Measurements from ENCODE around the gene TRPM5.

The TRPM5 gene

DNA sequence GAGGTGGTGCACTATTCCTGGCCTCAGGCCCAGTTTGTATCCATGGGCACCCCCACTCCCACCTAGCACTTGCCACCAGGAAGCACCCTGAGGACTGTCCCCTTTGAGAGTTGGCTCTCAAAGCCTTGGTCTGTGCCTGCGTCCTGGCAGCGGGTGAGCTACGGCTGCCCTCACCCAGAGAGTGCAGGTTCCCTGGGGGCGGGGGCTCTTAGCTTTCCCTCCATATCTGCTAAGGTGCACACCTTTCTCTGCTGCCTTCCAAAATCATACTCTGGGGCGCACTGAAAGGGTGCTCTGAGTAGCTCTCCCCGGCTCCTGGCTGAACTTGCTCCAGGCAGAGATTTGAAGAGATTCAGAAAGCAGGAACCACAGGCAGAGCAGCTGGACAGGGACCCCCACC lies 7.6 kb upstream of the TRPM5 start:
- DNase-seq, result no peak

DNA sequence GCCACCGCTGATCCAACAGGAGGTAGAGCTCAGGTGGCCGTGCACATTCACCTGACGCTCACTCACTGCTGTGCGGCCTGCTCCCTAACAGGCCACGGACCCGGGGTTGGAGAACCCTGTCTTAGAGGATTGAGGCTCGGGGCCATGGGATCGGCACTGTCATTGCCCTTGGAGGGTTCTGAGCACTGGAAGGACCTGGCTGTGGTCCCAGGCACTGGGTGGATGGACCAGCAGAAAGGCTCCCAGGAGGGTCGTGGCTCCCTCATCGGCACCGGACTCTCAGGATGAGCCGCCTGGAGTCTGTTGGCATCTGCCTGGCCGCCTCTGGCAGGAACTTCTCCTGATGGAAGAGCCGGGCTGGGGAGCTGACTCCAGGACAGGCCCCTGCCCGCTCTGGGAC lies 7.0 kb upstream of the TRPM5 start:
- no peak for DNase-seq

DNA sequence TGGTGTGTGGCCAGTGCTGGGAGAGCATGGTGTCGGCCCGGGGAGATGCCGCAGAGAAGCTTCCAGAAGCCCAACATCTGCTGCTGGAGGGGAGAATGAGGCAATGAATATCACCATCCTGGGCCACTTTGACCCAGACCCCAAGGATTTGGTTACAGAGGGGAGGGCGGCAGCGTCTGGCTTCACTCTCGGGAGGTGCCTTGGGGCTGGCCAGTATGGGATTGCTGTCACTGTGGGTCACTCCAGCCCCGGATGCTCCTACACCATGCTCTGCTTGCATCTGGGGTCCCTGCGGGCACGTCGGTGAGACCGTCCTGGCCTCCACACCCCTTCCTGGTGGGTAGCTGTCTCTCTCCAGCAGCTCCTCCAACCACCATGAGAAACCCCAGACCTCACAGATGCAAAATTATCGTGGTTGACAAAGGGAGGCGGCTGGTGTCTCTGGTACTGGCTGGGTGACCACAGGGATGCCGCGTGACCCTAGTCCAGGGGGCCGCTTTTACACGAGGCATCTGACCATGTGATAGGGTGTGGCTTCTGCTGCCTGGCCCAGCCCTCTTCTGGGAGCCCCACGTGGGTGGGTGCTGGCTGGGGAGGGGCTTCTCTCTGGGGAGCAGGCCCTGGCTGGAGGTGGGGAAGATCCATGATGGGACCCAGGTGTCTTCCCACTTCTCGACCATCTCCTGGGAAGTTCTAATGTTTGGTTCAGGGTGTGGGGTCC lies 6.2 kb upstream of the TRPM5 start:
- DNase-seq, result no peak

DNA sequence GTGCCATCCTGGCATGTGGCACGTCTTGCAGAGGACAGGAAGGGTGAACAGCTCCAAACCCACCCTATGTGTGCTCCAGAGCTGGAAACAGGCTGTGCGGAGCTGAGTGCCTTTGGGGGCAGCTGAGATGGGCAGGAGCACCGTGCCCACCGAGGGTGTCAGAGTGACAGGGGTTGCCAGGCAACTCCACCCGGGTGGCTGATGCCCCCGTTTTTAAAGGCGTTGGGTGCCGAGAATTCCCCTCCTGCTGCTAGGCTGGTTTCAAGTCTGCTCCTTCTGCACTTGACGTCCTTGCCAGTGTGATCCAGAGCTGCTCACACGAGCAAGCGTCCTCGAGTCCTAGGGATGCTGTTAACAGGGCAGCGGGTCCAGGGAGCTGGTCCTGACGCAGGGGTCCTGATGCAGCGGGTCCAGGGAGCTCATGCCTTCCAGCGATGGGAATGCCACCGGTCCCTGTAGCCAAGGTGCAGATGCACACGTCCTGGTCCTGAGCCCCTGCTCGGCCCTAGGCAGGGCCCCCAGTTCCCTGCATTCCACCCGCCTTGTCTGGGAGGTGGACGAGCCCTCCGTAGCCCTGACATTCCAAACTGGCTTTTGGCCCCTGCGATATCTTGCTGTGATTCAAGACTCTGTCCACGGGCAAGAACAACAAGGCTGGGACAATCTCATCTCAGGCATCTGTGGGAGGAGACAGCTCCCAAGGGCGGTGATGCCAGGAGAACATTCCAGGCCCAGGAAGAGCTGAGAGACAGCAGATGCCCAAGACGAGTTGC lies 5.4 kb upstream of the TRPM5 start:
- DNase-seq, result no peak

DNA sequence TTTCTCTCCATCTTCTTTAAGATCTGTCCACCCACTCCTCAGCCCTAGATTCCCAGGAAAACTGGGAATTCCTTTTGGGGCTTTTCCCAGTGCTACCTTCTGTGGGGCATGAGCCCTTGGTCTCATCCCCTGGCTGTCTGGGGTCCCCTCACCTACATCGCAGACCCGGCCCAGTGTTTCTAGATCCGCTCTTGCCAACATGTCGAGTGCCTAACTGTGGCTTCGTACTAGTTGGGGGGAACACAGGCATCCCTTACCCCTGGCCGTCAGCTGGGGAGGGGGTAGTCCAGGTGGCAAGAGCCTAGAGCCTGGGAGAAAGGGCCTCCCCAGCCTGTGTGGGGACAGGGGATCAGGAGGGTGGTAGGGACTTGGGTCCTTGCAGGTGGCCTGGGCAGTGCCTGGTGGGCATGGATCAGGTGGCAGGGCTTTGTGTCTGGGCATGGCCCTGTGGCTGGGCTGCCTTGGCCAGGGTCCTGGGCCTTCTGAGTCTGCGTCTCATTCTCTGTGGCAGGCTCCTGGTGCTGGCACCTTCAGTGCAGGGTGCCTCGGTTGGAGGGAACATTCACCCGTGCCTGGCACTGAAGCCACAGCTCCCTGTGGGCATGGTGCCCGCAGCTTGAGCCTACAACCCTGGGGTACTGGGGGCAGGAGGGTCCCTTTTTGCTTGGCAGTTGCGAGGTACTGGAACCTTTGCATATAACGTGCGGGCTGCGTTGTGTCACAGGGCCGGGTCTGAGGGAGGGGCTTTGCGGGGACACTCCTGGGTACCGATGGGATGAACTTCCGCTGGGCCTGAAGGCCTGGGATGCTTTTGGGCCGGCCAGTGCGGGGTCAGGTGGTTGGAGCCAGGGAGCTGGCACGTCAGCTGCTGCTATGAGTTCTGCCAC lies 4.6 kb upstream of the TRPM5 start:
- no peak for DNase-seq

DNA sequence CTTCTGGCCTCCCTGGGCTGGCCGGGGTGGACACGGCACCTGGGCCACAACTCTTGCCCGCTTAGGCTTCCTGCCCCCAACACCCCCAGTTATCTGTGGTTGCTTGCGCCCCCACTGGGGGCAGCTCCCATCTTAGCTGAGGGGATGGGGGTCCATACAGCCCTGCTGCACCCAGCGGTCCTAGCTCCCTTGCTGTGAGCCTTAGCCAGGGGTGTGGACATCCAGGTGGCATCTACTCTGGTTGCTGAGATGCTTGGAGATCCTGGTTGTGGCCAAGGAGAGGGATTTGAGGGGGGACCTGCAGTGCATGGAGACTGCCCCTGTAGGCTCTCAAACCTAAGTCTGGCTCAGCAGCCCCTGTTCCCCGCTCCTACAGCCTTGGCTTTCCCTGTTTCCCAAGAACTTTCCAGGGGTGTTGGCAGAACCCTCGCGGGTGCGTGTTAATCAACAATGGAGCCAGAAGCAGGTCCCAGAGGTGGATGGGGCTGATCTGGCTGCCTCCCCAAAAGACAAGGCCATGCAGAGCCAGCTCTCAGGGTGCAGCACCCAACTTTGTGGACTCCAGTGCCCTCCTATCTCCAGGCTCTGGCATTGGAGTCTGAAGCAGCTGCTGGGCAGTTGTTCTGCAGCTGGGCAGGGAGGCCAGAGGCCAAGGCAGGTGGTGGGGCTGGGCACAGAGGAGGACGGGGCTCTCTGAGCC lies 3.8 kb upstream of the TRPM5 start:
- no peak for DNase-seq

DNA sequence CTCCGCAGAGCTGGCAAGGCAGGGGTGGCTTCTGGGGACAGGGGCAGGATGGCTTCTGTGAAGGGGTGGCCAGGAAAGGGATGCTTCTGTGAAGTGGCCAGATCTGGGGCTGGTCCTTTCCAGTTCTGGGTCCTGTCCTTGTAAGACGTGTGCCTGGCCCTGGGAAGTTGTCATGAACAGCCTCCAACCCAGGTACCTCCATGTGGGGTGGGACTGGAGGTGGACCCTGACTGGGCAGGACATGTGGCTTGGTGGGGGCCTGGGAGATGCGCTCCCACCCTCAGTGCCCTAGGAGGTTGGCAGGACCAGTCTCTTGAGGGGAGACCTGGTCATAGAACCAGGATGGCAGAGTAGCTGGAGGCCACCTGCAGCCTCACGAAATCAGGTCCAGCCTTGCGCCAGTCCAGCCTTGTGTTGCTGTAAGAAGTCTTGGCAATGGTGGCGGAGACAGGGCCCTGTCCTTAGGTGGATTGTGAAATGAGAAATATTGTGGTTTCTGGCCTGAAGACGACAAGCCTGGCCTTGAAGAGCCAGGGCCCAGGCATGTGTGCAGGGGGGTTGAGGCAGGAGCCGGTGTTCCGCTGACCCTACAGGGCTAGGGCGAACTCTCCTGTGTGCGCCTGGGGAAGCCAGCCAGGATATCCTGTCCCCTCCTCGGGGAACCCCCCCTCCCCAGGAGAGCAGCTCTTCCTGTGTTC lies 3.1 kb upstream of the TRPM5 start:
- DNase-seq, result no peak

DNA sequence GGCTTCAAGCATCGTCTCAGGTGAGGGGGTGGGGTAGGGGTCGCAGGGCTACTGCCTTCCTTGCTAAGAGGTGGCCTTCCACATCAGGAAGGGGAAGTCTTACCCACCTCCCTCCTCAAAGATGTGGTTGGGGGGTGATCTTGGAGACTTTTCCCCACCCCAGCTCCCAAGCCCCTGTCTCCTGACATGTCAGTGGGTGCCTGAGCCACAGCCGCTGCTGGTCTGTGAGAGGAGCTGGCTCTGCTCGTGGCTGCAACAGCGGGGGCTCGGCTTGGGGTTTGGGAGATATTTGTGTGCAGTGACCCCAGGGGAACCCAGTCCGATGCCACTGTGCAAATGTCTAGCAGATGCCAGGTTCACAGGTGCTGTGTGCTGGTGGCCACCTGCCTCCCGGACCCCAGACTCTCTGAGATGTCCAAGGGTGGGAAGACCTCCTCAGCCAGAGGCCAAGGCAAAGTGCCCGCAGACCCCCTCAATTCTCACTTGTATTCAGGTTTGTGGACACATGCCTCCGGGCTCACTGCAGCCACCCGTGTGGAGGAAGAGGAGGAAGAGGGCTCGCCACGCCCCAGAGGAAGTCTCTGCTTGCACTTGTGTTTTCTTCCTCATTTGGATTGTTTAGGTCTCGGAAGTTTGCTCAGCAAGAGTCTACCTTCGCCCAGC lies 2.4 kb upstream of the TRPM5 start:
- DNase-seq, result no peak

DNA sequence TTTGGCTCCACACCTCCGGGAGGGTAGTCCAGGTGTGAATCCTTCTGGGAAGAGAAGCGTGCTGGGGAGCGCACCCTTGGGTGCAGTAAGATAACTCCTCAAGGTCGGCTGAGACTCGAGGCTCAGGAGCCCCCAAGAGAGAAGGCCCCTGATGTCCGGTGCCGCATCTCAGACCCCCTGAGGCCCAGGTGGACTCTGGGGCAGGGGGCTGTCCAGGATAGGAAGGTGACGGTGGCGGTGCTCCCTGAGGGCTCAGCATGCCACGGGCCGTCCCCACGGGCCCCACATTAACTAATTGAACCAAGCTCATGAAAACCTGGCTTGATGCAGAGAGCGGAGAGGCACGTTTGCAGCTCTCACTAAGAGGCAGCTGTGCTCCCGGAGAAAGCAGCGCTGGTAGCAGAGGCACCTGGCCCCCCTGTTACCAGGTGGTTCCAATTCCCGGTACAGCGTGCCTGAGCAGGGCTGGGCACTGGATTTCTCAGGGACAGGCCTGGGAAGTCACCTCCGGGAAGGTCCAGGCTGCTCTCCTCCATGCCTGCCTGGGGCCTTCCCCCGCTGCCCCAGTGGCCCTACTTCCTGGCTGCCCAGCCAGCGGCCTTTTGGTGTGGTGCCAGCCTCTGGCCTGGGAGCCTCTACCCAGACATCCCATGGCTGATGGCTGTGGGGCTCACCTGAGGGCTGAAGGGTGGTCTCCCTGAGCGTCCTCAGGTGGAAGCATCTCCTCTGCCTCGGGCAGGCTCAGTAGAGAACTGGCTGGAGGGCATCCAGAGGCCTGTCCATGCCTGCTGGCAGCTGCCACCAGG lies 1.6 kb upstream of the TRPM5 start:
- DNase-seq, result no peak

DNA sequence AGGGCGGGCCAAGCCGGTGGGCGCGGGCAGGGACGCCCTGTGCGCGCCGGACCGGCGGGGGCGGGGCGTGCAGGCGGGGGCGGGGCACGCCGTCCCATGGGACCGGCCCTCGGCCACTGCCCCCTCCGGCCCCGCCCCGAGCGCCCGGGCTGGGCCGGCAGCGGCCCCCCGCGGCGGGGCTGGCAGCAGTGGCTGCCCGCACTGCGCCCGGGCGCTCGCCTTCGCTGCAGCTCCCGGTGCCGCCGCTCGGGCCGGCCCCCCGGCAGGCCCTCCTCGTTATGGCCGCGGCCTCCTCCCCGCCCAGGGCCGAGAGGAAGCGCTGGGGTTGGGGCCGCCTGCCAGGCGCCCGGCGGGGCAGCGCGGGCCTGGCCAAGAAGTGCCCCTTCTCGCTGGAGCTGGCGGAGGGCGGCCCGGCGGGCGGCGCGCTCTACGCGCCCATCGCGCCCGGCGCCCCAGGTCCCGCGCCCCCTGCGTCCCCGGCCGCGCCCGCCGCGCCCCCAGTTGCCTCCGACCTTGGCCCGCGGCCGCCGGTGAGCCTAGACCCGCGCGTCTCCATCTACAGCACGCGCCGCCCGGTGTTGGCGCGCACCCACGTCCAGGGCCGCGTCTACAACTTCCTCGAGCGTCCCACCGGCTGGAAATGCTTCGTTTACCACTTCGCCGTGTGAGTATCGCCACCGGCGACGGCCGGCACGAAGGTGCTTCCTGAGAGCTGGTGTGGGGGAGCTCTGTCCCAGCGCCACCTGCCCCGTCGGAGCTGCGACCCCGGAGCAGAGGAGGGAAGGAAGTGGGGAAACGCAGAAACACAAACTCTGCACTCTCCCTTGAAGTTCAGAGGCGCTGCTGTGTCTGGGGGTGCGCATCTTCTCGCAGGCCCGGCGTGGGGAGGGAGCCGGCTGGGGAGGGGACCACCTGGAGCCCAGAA lies 769 bp upstream of the TRPM5 start, which contains the start of gene KCNQ1:
Gene KCNQ1, plus strand, starts transcription at position 188 of the 925 bp plus-strand sequence. Its CDS starts 91 bp downstream, at position 279.
- DNase-seq, result no peak

DNA sequence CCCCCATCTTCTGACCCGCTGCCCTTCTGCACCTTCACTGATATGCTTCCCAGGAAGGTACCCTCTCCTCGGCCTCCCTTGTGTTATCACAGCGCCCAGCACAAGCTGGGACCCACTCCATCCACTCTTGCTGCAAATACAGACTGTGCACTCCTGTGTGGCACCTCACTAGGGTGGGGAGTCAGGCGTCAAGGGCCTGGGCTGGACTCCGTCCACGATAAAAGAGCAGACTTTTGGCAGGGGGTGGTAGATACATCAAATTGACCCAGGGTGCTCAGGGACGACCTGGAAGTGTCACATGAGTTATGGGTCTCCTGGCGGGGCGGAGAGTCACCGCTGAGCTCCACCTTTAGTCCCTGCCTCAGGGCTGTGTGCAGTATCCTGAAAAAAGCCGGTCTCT lies 908 bp downstream of the TRPM5 start:
- DNase-seq, result no peak

DNA sequence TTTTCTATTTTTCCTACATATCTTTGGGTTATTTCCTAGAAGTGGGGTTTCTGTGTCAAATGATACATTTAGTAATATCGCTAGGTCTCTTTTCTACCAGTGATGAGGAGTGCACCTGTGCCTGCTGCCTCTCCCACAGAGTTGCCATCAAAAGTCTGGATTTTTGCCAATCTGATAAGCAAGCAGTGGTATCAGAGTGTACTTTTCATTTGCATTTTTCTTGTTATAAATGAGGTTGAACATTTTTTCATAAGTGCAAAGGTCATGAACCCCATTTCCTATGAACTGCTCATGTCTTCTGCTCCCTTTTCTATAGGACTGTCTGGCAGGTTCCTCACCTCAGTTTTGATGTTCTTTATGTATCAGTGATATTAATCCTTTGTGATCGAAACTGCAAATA lies 1.7 kb downstream of the TRPM5 start:
- no peak for DNase-seq

DNA sequence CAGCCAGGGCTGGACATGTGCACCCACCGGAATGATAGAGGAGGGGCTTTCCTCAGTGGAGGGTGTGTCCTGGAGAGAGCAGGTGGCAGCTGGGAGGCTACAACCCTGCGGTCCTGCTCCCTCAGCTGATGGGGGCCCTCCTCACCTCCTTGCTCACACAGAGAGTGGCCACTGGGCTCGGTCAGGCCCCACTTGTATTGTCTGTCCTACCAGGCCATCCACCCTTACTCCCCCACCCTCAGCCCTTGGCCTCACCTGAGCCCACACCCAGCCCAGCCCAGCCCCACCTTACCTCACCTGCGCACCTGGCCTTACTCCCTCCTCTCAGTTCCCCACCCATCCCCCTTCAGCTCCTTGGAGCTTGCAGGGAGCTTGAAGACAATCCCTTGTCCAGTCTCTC lies 3.1 kb downstream of the TRPM5 start:
- no peak for DNase-seq

DNA sequence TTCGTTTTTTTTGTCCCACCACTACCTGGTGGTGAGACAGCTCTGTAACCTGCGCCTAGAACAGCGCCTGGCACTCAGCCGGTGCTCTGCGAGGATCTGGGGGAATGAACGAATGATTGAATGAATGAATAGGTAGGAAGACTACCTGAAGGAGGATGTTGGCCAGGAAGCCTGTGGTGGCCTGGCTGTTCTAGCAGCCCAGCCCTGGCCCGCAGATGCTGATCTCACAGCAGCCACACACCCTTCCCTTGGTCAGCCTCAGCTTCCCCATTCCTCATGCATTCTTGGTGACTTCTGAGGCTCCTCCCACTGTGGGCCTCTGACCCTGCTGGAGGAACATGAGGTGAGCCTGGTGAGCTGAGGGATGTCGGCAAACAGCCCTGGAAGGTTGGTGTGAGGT lies 3.7 kb downstream of the TRPM5 start:
- no peak for DNase-seq

DNA sequence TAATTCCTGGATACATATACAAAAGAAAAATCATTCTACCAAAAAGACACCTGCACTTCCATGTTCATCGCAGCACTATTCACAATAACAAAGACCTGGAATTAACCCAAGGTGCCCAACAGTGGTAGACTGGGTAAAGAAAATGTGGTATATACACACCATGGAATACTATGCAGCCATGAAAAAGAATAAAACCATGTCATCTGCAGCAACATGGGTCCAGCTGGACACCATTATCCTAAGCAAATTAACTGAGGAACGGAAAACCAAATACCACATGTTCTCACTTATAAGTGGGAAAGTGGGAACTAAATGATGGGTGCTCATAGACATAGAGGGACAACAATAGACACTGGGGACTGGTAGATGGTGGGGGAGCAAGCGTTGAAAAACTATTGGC lies 4.5 kb downstream of the TRPM5 start:
- no peak for DNase-seq

DNA sequence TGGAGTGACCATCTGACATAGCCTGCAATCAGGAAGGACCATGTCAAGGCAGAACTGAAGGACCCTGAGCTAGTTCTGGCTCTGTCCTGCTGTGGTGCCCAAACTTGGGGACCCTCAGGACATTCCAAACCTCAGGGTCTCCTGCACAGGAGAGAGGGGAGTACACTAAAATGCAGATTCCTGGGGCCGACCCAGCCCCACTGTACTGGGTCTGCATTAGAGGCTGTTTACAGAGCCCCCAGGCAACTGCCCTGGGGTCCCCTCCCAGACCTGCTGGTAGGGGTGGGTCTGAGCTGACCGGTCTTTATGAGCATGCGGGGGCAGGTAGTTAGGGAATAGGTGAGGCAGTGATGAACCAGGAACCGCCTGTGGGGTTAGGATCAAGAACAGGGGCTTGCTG lies 6.8 kb downstream of the TRPM5 start:
- no peak for DNase-seq

DNA sequence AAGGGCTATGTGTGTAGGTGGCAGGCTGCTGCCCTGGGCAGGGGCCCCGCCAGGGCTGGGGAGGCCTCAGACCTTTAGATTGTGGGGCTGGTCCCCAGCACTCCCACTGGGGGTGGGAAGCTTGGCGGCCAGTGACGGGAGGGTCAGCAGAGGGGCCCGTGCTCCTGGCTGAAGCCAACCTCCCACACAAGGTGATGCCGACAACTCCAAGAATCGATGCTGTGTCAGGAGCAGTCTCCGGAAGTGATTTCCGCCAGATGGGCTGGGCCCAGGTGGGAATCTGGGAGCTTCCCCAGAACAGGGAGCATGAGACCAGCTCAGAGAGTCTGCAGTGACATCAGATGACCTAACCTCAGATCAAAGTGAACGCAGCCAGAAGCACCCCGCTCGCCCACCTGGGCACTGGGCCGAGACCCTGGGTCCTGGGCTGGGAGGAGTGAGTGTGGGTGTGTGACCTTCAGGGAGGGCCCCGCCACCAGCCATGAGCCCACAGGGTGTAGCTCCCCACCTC lies 7.7 kb downstream of the TRPM5 start:
- no peak for DNase-seq

DNA sequence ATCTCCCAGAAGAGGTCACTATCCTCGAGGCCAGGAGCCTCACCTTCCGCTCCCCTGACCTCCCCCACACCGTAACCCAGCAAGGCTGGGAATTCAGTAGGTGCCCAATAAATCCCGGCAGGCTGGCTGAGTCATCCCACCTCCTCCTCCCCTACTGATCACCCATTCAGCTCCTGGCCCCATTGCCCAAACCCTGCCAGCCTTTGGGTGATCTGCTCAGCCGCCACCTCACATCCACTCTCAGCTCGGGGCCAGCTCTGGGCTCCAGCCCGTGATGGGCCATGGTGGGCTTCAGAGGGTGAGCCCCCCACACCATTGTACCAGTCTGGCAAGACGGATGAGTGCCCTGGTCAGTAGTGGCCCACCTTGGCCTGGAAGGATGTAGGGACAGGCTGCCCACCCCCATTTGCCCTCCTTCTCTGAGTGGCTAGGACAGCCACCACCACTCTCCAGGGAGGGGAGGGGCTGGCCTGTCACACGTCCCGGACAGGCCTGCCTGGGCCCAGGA lies 8.2 kb downstream of the TRPM5 start:
- no peak for DNase-seq
